ENCODE results near the gene NAA10.

DNA sequence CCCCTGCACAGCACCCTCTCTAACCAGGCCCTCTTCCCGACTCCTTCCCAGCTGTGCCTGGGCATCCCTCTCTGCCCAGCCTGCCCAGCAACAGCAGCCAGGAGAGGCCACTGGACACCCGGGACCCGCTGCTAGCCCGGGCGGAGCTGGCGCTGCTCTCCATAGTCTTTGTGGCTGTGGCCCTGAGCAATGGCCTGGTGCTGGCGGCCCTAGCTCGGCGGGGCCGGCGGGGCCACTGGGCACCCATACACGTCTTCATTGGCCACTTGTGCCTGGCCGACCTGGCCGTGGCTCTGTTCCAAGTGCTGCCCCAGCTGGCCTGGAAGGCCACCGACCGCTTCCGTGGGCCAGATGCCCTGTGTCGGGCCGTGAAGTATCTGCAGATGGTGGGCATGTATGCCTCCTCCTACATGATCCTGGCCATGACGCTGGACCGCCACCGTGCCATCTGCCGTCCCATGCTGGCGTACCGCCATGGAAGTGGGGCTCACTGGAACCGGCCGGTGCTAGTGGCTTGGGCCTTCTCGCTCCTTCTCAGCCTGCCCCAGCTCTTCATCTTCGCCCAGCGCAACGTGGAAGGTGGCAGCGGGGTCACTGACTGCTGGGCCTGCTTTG is 29.2 kb downstream of the NAA10 start:
- TF ChIP-seq POLR2A (IDR thresholded peaks at IDR 0.05; ENCODE audit: low read length) = no peak
- TF ChIP-seq SMC3 (IDR thresholded peaks at IDR 0.05) = no peak
- TF ChIP-seq, protein P1, sequence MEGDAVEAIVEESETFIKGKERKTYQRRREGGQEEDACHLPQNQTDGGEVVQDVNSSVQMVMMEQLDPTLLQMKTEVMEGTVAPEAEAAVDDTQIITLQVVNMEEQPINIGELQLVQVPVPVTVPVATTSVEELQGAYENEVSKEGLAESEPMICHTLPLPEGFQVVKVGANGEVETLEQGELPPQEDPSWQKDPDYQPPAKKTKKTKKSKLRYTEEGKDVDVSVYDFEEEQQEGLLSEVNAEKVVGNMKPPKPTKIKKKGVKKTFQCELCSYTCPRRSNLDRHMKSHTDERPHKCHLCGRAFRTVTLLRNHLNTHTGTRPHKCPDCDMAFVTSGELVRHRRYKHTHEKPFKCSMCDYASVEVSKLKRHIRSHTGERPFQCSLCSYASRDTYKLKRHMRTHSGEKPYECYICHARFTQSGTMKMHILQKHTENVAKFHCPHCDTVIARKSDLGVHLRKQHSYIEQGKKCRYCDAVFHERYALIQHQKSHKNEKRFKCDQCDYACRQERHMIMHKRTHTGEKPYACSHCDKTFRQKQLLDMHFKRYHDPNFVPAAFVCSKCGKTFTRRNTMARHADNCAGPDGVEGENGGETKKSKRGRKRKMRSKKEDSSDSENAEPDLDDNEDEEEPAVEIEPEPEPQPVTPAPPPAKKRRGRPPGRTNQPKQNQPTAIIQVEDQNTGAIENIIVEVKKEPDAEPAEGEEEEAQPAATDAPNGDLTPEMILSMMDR (IDR thresholded peaks at IDR 0.05) = no peak
- TF ChIP-seq MYC (IDR thresholded peaks at IDR 0.05; ENCODE audit: borderline replicate concordance, low read length) = no peak
- TF ChIP-seq, protein P2, sequence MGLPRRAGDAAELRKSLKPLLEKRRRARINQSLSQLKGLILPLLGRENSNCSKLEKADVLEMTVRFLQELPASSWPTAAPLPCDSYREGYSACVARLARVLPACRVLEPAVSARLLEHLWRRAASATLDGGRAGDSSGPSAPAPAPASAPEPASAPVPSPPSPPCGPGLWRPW (IDR thresholded peaks at IDR 0.05) = no peak

All from A549 (cell line).